ENCODE results near the gene MYO1D. TPM values are rescaled to one million over a fixed set of nuclear protein-coding genes. Genes with fewer than 3 reads are reported as not detected.

Gene MYO1D
- total RNA-seq, 2 donors from 2014 or later: 238 to 382 TPM

GRCh38 chr17:32570081-32570396 lies 306.9 kb downstream of the MYO1D start:
- H3K4me1 ChIP-seq: no peaks in the 10 kb centered on the region
- no peak overlapping the region for H3K27ac ChIP-seq
- no peaks in the 10 kb centered on the region for H3K36me3 ChIP-seq
- no peak overlapping the region for H3K4me3 ChIP-seq
- TF ChIP-seq CTCF (IDR thresholded peaks at IDR 0.05): no peak
- intact Hi-C loops (cut with DNase I): no loop called here
- H3K9me3 ChIP-seq: no peaks in the 10 kb centered on the region
- H3K9ac ChIP-seq (ENCODE audit: low read depth in 2 of 2, low read length in 2 of 2): no peak overlapping the region
- H3K27me3 ChIP-seq: no peaks in the 10 kb centered on the region
- no peak for DNase-seq

GRCh38 chr17:32569171-32570080 lies 307.5 kb downstream of the MYO1D start:
- H3K27ac ChIP-seq: no peak overlapping the region
- TF ChIP-seq CTCF (IDR thresholded peaks at IDR 0.05): no peak
- no peak for DNase-seq

DNA sequence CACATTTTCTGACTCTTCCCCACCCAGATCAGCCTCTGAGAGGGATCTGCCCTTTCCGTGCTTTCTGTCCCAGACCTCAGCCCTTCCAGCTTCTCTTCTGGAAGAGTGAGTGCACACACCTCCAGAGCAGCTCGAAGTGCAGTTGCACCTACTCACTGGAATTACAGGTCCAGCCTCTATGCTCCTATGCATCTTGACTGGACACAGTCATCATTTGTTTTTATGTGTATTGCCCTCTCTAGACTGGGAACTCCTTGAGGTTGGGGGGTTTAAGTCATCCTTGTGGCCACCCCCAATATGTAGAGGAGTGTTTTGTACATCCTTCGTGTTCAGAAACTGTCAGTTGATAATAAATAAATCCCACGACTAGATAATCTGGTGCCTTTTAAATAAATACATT lies 308.2 kb downstream of the MYO1D start:
- H3K27ac ChIP-seq: no peak overlapping the region
- no peaks in the 10 kb centered on the region for H3K9me3 ChIP-seq
- no peaks in the 10 kb centered on the region for H3K36me3 ChIP-seq
- H3K27me3 ChIP-seq: no peaks in the 10 kb centered on the region
- intact Hi-C loops (cut with DNase I): no loop called here
- no peak overlapping the region for H3K4me3 ChIP-seq
- no peaks in the 10 kb centered on the region for H3K4me1 ChIP-seq
- no peak for DNase-seq
- no peak for TF ChIP-seq CTCF (IDR thresholded peaks at IDR 0.05)
- H3K9ac ChIP-seq (ENCODE audit: low read depth in 2 of 2, low read length in 2 of 2): no peak overlapping the region

More at GRCh38 chr17:32569171-32570080, 307.5 kb downstream of the MYO1D start:
- intact Hi-C loops (cut with DNase I): no loop called here
- no peaks in the 10 kb centered on the region for H3K4me1 ChIP-seq
- no peak overlapping the region for H3K9ac ChIP-seq (ENCODE audit: low read depth in 2 of 2, low read length in 2 of 2)
- H3K9me3 ChIP-seq: no peaks in the 10 kb centered on the region
- no peak overlapping the region for H3K4me3 ChIP-seq
- no peaks in the 10 kb centered on the region for H3K36me3 ChIP-seq
- no peaks in the 10 kb centered on the region for H3K27me3 ChIP-seq

DNA sequence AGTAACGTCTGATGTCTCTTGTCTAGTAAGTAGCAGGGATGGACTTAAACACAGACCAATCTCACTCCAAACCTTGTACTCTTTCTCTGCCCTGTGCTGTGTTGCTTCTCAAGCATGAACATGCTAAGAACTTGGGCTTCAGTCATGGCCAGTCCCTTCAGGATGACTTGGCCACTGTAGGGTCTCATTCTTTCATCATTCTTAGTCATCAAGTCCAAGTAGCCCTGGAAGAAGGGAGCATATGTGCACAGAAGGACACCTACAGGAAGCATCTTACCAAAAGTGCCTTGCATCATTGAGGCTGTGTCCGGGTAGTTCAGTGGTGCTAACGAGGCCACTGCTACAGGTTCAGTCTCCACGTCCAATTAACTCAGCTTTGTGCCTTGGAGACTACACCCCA lies 309.4 kb downstream of the MYO1D start:
- Histone ChIP-seq H3K9ac (ENCODE audit: low read depth in 2 of 2, low read length in 2 of 2) (no peak overlapping the region), H3K4me1 (no peaks in the 10 kb centered on the region), H3K27ac (no peak overlapping the region), H3K9me3 (no peaks in the 10 kb centered on the region), H3K4me3 (no peak overlapping the region), H3K36me3 (no peaks in the 10 kb centered on the region), H3K27me3 (no peaks in the 10 kb centered on the region)
- no peak for DNase-seq
- TF ChIP-seq CTCF (IDR thresholded peaks at IDR 0.05): no peak
- intact Hi-C loops (cut with DNase I): no loop called here

- no peak for DNase-seq
- Histone ChIP-seq H3K4me3 (no peak overlapping the region), H3K27me3 (no peaks in the 10 kb centered on the region), H3K36me3 (no peaks in the 10 kb centered on the region), H3K9ac (ENCODE audit: low read depth in 2 of 2, low read length in 2 of 2) (no peak overlapping the region), H3K9me3 (no peaks in the 10 kb centered on the region), H3K27ac (no peak overlapping the region), H3K4me1 (no peaks in the 10 kb centered on the region)
- no peak for TF ChIP-seq CTCF (IDR thresholded peaks at IDR 0.05)
- intact Hi-C loops (cut with DNase I): no loop called here
These were observed 309.8 kb downstream of the MYO1D start for GRCh38 chr17:32567086-32567485.
